K562 (cell line): ENCODE measurements around the gene F12. TPM values are rescaled to one million over a fixed set of nuclear protein-coding genes. Genes with fewer than 3 reads are reported as not detected.
A peak's percentile ranks its signal among the peaks of the same experiment; 100 is the strongest.

ENCODE experiments used
- BHLHE40 ChIP-seq: IDR thresholded peaks from 2 replicates; pipeline ENCODE4 v1.6.1; 2011; ENCODE audit warnings: low read length, improper control_type of control experiment
- CLOCK ChIP-seq: fragments of 250-450 bp; sonication (Bioruptor Pico); IDR thresholded peaks from 2 replicates; pipeline ENCODE4 v1.4.0; 2020; ENCODE audit warnings: mild to moderate bottlenecking, moderate library complexity, borderline replicate concordance
- FOXM1 ChIP-seq, 2 experiments: fragments of 450-650 bp in 1 of 2; sonication (generic) in 1 of 2; formaldehyde crosslinking in 1 of 2; IDR thresholded peaks; 2 replicates each; pipeline versions ENCODE4 v1.6.1 to v1.9.0; 2017 to 2022; ENCODE audit warnings: low read depth in 2 of 2, mild to moderate bottlenecking in 2 of 2, missing genetic modification reagents in 1 of 2, moderate library complexity in 1 of 2
- GABPB2 ChIP-seq: fragments of 250-450 bp; sonication (Bioruptor Pico); conservative IDR thresholded peaks from 2 replicates; pipeline ENCODE4 v1.5.1; 2021; ENCODE audit warnings: mild to moderate bottlenecking
- HDAC2 ChIP-seq: fragments of 450-650 bp; IDR thresholded peaks from 2 replicates; pipeline ENCODE4 v1.6.1; 2016; ENCODE audit warnings: mild to moderate bottlenecking
- HNRNPL ChIP-seq: fragments of 200-400 bp; formaldehyde crosslinking; IDR thresholded peaks from 2 replicates; pipeline ENCODE4 v1.6.1; 2017; ENCODE audit warnings: low read depth, mild to moderate bottlenecking, low read length
- MAZ ChIP-seq, 2 experiments: fragments of 450-650 bp in 1 of 2; sonication (generic) in 1 of 2; formaldehyde crosslinking; IDR thresholded peaks in 1 of 2; conservative IDR thresholded peaks in 1 of 2; 2 replicates each; pipeline versions ENCODE4 v1.4.0 to v1.5.0; 2020; ENCODE audit warnings: mild to moderate bottlenecking in 1 of 2, missing genetic modification reagents in 1 of 2
- MTA3 ChIP-seq: fragments of 450-650 bp; formaldehyde crosslinking; IDR thresholded peaks from 2 replicates; pipeline ENCODE4 v1.6.1; 2017; ENCODE audit warnings: mild to moderate bottlenecking, borderline replicate concordance
- POU5F1 ChIP-seq: fragments of 150-350 bp; IDR thresholded peaks from 2 replicates; pipeline ENCODE4 v1.6.1; 2014; ENCODE audit warnings: borderline replicate concordance, low read length, low read depth, mild to moderate bottlenecking; ENCODE audit not compliant: partially characterized antibody
- TAF15 ChIP-seq: fragments of 200-400 bp; formaldehyde crosslinking; IDR thresholded peaks from 2 replicates; pipeline ENCODE4 v1.6.1; 2017; ENCODE audit warnings: mild to moderate bottlenecking, low read depth, low read length, moderate library complexity
- ZC3H8 ChIP-seq: fragments of 450-650 bp; IDR thresholded peaks from 2 replicates; pipeline ENCODE4 v1.6.1; 2017
- ZFX ChIP-seq: sonication (generic); formaldehyde crosslinking; IDR thresholded peaks from 2 replicates; pipeline ENCODE4 v1.8.0; 2022; ENCODE audit warnings: mild to moderate bottlenecking, missing genetic modification reagents, moderate library complexity
- ZNF184 ChIP-seq: sonication (generic); formaldehyde crosslinking; IDR thresholded peaks from 2 replicates; pipeline ENCODE4 v1.5.0; 2020; ENCODE audit warnings: missing genetic modification reagents
- polyA plus RNA-seq, 8 experiments: library from polyadenylated mRNA; depleted of rRNA in 4 of 8; stranded (reverse) in 5 of 8; unstranded in 3 of 8; fragments of >200 nt; fragmentation: Nextera tagmentation in 2 of 8; fragmentation: Illumina TruSeq in 1 of 8; extraction: Ambion mirVana in 2 of 8; extraction: Trizol in 1 of 8; gene quantifications; 2 replicates each; pipeline versions ENCODE4 v1.2.1 to v1.2.3, GENCODE V29; 2011 to 2014; ENCODE audit warnings: inconsistent platforms in 1 of 8, missing spikeins in 1 of 8
- total RNA-seq, 7 experiments: library from RNA; depleted of rRNA in 6 of 7; stranded (reverse); fragments of >200 nt in 6 of 7; fragmentation: Illumina TruSeq in 2 of 7; extraction: Trizol in 2 of 7; gene quantifications; 2 replicates each; pipeline versions ENCODE4 v1.2.1 to v1.2.3, GENCODE V29; 2011 to 2021; ENCODE audit warnings: low replicate concordance in 1 of 7
- TF ChIP-seq, protein P1 (sequence below): sonication (generic); formaldehyde crosslinking; IDR thresholded peaks from 2 replicates; pipeline ENCODE4 v1.8.1; 2023; ENCODE audit warnings: missing genetic modification reagents, mild to moderate bottlenecking, borderline replicate concordance

F12 gene
- total and polyA plus RNA-seq, 9 of the 15 experiments (the other 6 are each of a cell fraction or from before 2014, with no cell fraction given): 0.59 to 18.3 (median 3.6) TPM

DNA sequence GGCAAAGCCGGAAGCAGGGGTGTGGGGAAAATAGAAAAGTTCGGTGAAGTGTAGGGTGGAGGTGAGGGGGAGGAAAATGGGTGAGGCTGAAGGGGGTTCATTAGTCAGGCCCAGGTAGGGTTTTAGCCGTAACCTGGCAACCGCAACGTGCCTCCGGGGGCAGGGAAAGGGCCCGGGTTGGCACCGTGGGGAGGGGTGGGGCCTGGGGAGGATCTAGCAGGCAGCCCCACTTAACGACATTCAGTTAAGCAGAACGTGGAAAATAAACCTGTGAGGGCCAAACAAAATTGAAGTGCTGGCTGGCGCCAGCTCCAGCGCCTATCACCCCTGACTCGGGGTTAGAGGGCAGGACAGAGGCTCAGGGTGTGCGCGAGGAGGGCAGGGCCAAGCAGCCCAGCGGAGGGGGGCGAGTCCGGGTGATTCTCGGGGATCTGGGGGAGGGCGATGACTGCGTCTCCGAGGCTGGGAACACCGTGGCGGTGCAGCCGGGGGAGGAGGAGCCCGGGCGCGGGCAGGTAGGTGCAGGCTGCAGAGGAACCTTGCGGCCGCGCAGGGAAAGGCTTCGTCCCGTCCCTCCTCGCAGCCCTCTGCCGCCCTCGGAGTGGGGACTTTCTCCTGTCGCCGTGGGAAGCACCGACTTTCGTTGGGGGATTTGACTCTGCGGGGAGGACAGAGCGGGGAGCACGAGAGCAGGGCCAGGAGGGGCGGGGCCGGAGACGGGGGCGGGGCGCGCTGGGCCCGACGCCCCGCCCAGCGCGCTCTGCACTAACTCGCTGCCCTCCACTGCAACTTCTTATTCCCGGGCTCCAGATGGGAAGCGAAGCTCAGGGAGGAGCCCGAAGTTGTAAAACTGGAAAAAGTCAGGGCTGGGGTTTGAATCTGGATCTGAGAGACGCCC, 46.5 kb downstream of the F12 start (continued):
- no peak for TF ChIP-seq GABPB2 (CRISPR knock-in tag)
- no peak for TF ChIP-seq FOXM1 (IDR thresholded peaks at IDR 0.05; ENCODE audit: low read depth)
- TF ChIP-seq FOXM1 (CRISPR knock-in tag; IDR thresholded peaks at IDR 0.05; ENCODE audit: low read depth): 0 out of 2 replicates have a peak, but pooled peaks have one; percentile 38
- TF ChIP-seq MTA3: peak; percentile 67; the same call in 1 of the 2 replicates
- peak; percentile 86 to 94 for TF ChIP-seq MAZ (CRISPR knock-in tag; conservative IDR thresholded peaks at IDR 0.05 in 1 of 2, IDR thresholded peaks at IDR 0.05 in 1 of 2)
- peak; percentile 42 for TF ChIP-seq BHLHE40
- TF ChIP-seq ZNF184 (CRISPR knock-in tag): no peak
- TF ChIP-seq TAF15: no peak
- TF ChIP-seq ZC3H8: no peak
- no peak for TF ChIP-seq CLOCK
- 0 out of 2 replicates have a peak, but pooled peaks have one; percentile 51 for TF ChIP-seq HNRNPL
- no peak for TF ChIP-seq POU5F1
- TF ChIP-seq, protein P1, sequence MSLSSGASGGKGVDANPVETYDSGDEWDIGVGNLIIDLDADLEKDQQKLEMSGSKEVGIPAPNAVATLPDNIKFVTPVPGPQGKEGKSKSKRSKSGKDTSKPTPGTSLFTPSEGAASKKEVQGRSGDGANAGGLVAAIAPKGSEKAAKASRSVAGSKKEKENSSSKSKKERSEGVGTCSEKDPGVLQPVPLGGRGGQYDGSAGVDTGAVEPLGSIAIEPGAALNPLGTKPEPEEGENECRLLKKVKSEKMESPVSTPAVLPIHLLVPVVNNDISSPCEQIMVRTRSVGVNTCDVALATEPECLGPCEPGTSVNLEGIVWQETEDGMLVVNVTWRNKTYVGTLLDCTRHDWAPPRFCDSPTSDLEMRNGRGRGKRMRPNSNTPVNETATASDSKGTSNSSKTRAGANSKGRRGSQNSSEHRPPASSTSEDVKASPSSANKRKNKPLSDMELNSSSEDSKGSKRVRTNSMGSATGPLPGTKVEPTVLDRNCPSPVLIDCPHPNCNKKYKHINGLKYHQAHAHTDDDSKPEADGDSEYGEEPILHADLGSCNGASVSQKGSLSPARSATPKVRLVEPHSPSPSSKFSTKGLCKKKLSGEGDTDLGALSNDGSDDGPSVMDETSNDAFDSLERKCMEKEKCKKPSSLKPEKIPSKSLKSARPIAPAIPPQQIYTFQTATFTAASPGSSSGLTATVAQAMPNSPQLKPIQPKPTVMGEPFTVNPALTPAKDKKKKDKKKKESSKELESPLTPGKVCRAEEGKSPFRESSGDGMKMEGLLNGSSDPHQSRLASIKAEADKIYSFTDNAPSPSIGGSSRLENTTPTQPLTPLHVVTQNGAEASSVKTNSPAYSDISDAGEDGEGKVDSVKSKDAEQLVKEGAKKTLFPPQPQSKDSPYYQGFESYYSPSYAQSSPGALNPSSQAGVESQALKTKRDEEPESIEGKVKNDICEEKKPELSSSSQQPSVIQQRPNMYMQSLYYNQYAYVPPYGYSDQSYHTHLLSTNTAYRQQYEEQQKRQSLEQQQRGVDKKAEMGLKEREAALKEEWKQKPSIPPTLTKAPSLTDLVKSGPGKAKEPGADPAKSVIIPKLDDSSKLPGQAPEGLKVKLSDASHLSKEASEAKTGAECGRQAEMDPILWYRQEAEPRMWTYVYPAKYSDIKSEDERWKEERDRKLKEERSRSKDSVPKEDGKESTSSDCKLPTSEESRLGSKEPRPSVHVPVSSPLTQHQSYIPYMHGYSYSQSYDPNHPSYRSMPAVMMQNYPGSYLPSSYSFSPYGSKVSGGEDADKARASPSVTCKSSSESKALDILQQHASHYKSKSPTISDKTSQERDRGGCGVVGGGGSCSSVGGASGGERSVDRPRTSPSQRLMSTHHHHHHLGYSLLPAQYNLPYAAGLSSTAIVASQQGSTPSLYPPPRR (CRISPR knock-in tag): no peak
- TF ChIP-seq ZFX (CRISPR knock-in tag): peak; percentile 71
- TF ChIP-seq HDAC2: peak; percentile 10; the same call in 1 of the 2 replicates
